NOMO-1 (cell line): ENCODE data around the gene KCNC3.
A peak's percentile ranks its signal among the peaks of the same experiment; 100 is the strongest.

ENCODE experiments used
- DNase-seq, 2 experiments: peaks; one replicate each; lab custom pipeline; 2025; ENCODE audit not compliant: unreplicated experiment in 2 of 2; lab: John Stamatoyannopoulos, UW

Gene KCNC3

GRCh38 chr19:50329146-50329925 is at the start of gene KCNC3:
KCNC3 (minus strand) TSS chr19:50329377; CDS start chr19:50329082, 295 bp downstream.
- DNase-seq, result peak; percentile 99 to 100

GRCh38 chr19:50378863-50379236 is 49.7 kb upstream of the KCNC3 start:
- DNase-seq, result no peak

- no peak for DNase-seq
Observed at GRCh38 chr19:50378169-50378862, 49.1 kb upstream of the KCNC3 start.

- DNase-seq, result no peak
Observed at GRCh38 chr19:50377517-50377916, 48.3 kb upstream of the KCNC3 start.

GRCh38 chr19:50377051-50377461 is 47.9 kb upstream of the KCNC3 start:
- no peak for DNase-seq

GRCh38 chr19:50376166-50377050 is 47.2 kb upstream of the KCNC3 start, which contains the start of gene NR1H2:
NR1H2 (plus strand) TSS chr19:50376457; CDS start chr19:50377606, 1,149 bp downstream.
- peak; percentile 90 to 97 for DNase-seq

- DNase-seq, result peak; percentile 63 to 65
Observed at GRCh38 chr19:50371914-50372475, 42.8 kb upstream of the KCNC3 start.

GRCh38 chr19:50368649-50369570 is 39.7 kb upstream of the KCNC3 start:
- peak; percentile 72 to 78 for DNase-seq

GRCh38 chr19:50365434-50366306 is 36.5 kb upstream of the KCNC3 start, which contains the start of gene NAPSA:
NAPSA (minus strand) TSS chr19:50365639; CDS start chr19:50365621, 18 bp downstream.
- DNase-seq, result no peak

- DNase-seq, result no peak
Observed at GRCh38 chr19:50362656-50363424, 33.7 kb upstream of the KCNC3 start.

GRCh38 chr19:50362030-50362412 is 32.8 kb upstream of the KCNC3 start:
- DNase-seq, result no peak

GRCh38 chr19:50361290-50362029 is 32.3 kb upstream of the KCNC3 start:
- no peak for DNase-seq

GRCh38 chr19:50359328-50359818 is 30.2 kb upstream of the KCNC3 start:
- DNase-seq, result no peak

GRCh38 chr19:50358483-50359327 is 29.5 kb upstream of the KCNC3 start:
- DNase-seq, result peak; percentile 63 to 78

GRCh38 chr19:50357178-50358100 is 28.3 kb upstream of the KCNC3 start:
- DNase-seq, result peak; percentile 73 to 77
